Fibroblast of villous mesenchyme (primary cell): Measurements from ENCODE around the gene CEACAM16. TPM values are rescaled to one million over a fixed set of nuclear protein-coding genes. Genes with fewer than 3 reads are reported as not detected.

Experiments used
- DNase-seq: peaks from one replicate; pipeline ENCODE4 v3.0.0-alpha.2; 2010; ENCODE audit warnings: low read depth
- H3K4me3 ChIP-seq: 2 replicates; pipeline ENCODE4 v1.5.1; 2011; ENCODE audit warnings: low read depth, mild to moderate bottlenecking, low read length
- CTCF ChIP-seq: IDR thresholded peaks from 2 replicates; pipeline ENCODE4 v1.5.1; 2012; ENCODE audit warnings: low read depth, mild to moderate bottlenecking, low read length; ENCODE audit not compliant: insufficient read depth
- small RNA-seq: library from RNA; depleted of rRNA; stranded (forward); fragments of <200 nt; gene quantifications from one replicate; pipeline ENCODE3, GENCODE V24; 2012
- total RNA-seq: library from RNA; depleted of rRNA; stranded (reverse); fragments of >200 nt; gene quantifications from 2 replicates; pipeline ENCODE4 v1.2.3, GENCODE V29; 2012

The CEACAM16 gene
- total RNA-seq, 1 donor = under 0.01 TPM

GRCh38 chr19:44759083-44759804 lies 60.3 kb downstream of the CEACAM16 start:
- no peak for DNase-seq
- no peak for TF ChIP-seq CTCF
- no peak overlapping the region for H3K4me3 ChIP-seq

Small RNA genes lying within 50 kb of the gene (small RNA-seq; reads per million reads assigned to genes)
- not detected for gene RF00285

Other genes with a start within 250 kb of the CEACAM16 start
- gene ZNF180, start 198.6 kb upstream of the CEACAM16 start, total RNA-seq = 6.4 and 9.5 TPM in 2 replicates
- not detected in 2 replicates for gene CEACAM20, start 169.5 kb upstream of the CEACAM16 start, total RNA-seq
- gene IGSF23, start 85.6 kb upstream of the CEACAM16 start, total RNA-seq = 0.32 and 0.43 TPM in 2 replicates
- gene PVR, start 55.2 kb upstream of the CEACAM16 start, total RNA-seq = 114 and 156 TPM in 2 replicates
- gene CEACAM19, start 27.7 kb upstream of the CEACAM16 start, total RNA-seq = 2.6 and 5.6 TPM in 2 replicates
- 8.6 and 10.0 TPM in 2 replicates for gene BCL3, start 49.6 kb downstream of the CEACAM16 start, total RNA-seq
- gene CBLC, start 78.7 kb downstream of the CEACAM16 start, total RNA-seq = under 0.01 TPM in 2 replicates
- gene BCAM, start 110.0 kb downstream of the CEACAM16 start, total RNA-seq = 10.3 and 15.1 TPM in 2 replicates
- gene NECTIN2, start 147.1 kb downstream of the CEACAM16 start, total RNA-seq = 133 and 134 TPM in 2 replicates
- gene TOMM40, start 192.1 kb downstream of the CEACAM16 start, total RNA-seq = 56.7 and 57.9 TPM in 2 replicates
- gene APOE, start 206.6 kb downstream of the CEACAM16 start, total RNA-seq = 9.7 and 16.4 TPM in 2 replicates
- 1.3 and 2.6 TPM in 2 replicates for gene APOC1, start 215.5 kb downstream of the CEACAM16 start, total RNA-seq
- not detected in 2 replicates for gene APOC4, start 243.1 kb downstream of the CEACAM16 start, total RNA-seq
- not detected in 2 replicates for gene APOC2, start 246.9 kb downstream of the CEACAM16 start, total RNA-seq